ENCODE measurements around the gene TMUB1. TPM values are rescaled to one million over a fixed set of nuclear protein-coding genes. Genes with fewer than 3 reads are reported as not detected.

TMUB1 gene
- 10 to 100 TPM; 38.4 to 57.2 (median 44.7) TPM for total RNA-seq

GRCh38 chr7:151083071-151083823 is at the start of gene TMUB1:
Gene TMUB1 (minus strand): TSS chr7:151083493. CDS start chr7:151082563, 930 bp downstream.
- Histone ChIP-seq H3K36me3 (no peaks in the 10 kb centered on the region), H3K27me3 (no peaks in the 10 kb centered on the region)
- 3% methylated on average over 7 of the region's 69 CpGs; no CpG with 5 or more reads in 1 of the 2 donors for WGBS, 2 donors (ENCODE audit: low coverage in 1 of 2)

GRCh38 chr7:151132461-151133205 is 49.3 kb upstream of the TMUB1 start:
- Histone ChIP-seq H3K9me3 (no peaks in the 10 kb centered on the region), H3K27ac (no peak overlapping the region), H3K4me3 (no peak overlapping the region), H3K36me3 (peaks cover 0 to 100% of the 10 kb centered on the region in 2 donors), H3K27me3 (no peaks in the 10 kb centered on the region), H3K4me1 (peaks cover 0 to 8% (median 0%) of the 10 kb centered on the region in 3 donors)
- WGBS, 2 donors (ENCODE audit: low coverage in 1 of 2) = 93 to 100% methylated on average over 1 to 5 of the region's 21 CpGs
- no peak for ATAC-seq
- TF ChIP-seq POLR2A (IDR thresholded peaks at IDR 0.05) (no peak), CTCF (IDR thresholded peaks at IDR 0.05) (no peak), EP300 (IDR thresholded peaks at IDR 0.05) (no peak), POLR2AphosphoS5 (IDR thresholded peaks at IDR 0.05) (no peak)

More at GRCh38 chr7:151083071-151083823, at the start of gene TMUB1:
- Histone ChIP-seq H3K4me1 (peaks cover 12 to 79% (median 47%) of the 10 kb centered on the region in 3 donors), H3K27ac (peak within 1 kb of the TSS; percentile 79 to 98 (median 96)), H3K4me3 (peak within 1 kb of the TSS; percentile 81 to 98), H3K9me3 (no peaks in the 10 kb centered on the region)
- TF ChIP-seq POLR2AphosphoS5 (IDR thresholded peaks at IDR 0.05) = no peak
- peak in 2 of 4 experiments; percentile 3 to 20 for TF ChIP-seq CTCF (IDR thresholded peaks at IDR 0.05)
- TF ChIP-seq POLR2A (IDR thresholded peaks at IDR 0.05) = peak; percentile 54 to 57
- peak; percentile 38 for ATAC-seq

- H3K9me3 ChIP-seq = no peaks in the 10 kb centered on the region
- peaks cover 0 to 8% (median 0%) of the 10 kb centered on the region in 3 donors for H3K4me1 ChIP-seq
- H3K27ac ChIP-seq = no peak overlapping the region
- H3K4me3 ChIP-seq = no peak overlapping the region
- peak; percentile 16 for ATAC-seq
- no peak for TF ChIP-seq POLR2AphosphoS5 (IDR thresholded peaks at IDR 0.05)
- TF ChIP-seq POLR2A (IDR thresholded peaks at IDR 0.05) = no peak
- TF ChIP-seq EP300 (IDR thresholded peaks at IDR 0.05) = no peak
- TF ChIP-seq CTCF (IDR thresholded peaks at IDR 0.05) = no peak
- WGBS, 2 donors (ENCODE audit: low coverage in 1 of 2) = 75% methylated on average over 4 of the region's 19 CpGs; no CpG with 5 or more reads in 1 of the 2 donors
- H3K27me3 ChIP-seq = no peaks in the 10 kb centered on the region
- H3K36me3 ChIP-seq = peaks cover 0 to 100% of the 10 kb centered on the region in 2 donors
These were observed 48.5 kb upstream of the TMUB1 start for GRCh38 chr7:151131592-151132293.

GRCh38 chr7:151131224-151131591 is 47.9 kb upstream of the TMUB1 start:
- no peaks in the 10 kb centered on the region for H3K9me3 ChIP-seq
- TF ChIP-seq POLR2AphosphoS5 (IDR thresholded peaks at IDR 0.05) (no peak), POLR2A (IDR thresholded peaks at IDR 0.05) (no peak), EP300 (IDR thresholded peaks at IDR 0.05) (no peak), CTCF (IDR thresholded peaks at IDR 0.05) (no peak)
- H3K4me1 ChIP-seq = peaks cover 0 to 12% (median 0%) of the 10 kb centered on the region in 3 donors
- 87 to 88% methylated on average over 9 to 10 of the region's 13 CpGs for WGBS, 2 donors (ENCODE audit: low coverage in 1 of 2)
- H3K36me3 ChIP-seq = peaks cover 0 to 98% of the 10 kb centered on the region in 2 donors
- H3K27me3 ChIP-seq = no peaks in the 10 kb centered on the region
- ATAC-seq = no peak
- no peak overlapping the region for H3K27ac ChIP-seq
- no peak overlapping the region for H3K4me3 ChIP-seq

All from gastroesophageal sphincter (tissue), 4 donors.